HPDE6-E6E7 (cell line): ENCODE measurements around the gene CCDC154.

ENCODE experiments used
- DNase-seq: peaks from one replicate; pipeline ENCODE4 v3.0.0; 2011; ENCODE audit warnings: missing footprints; ENCODE audit errors: extremely low spot score

Gene CCDC154

GRCh38 chr16:1393613-1394176 lies 50.7 kb downstream of the CCDC154 start:
- DNase-seq: no peak

GRCh38 chr16:1392826-1393225 lies 51.5 kb downstream of the CCDC154 start:
- no peak for DNase-seq

- DNase-seq: no peak
Measured at GRCh38 chr16:1390239-1390779, 54.0 kb downstream of the CCDC154 start.

- no peak for DNase-seq
Measured at GRCh38 chr16:1389762-1390161, 54.6 kb downstream of the CCDC154 start.

GRCh38 chr16:1387331-1387730 lies 57.0 kb downstream of the CCDC154 start:
- no peak for DNase-seq

- DNase-seq: no peak
Measured at GRCh38 chr16:1385232-1385631, 59.1 kb downstream of the CCDC154 start.
